ENCODE results near the gene DENND5B. TPM values are rescaled to one million over a fixed set of nuclear protein-coding genes. Genes with fewer than 3 reads are reported as not detected.
"Not testable (repeated sequence)": the region's sequence is repeated elsewhere in the genome, so short reads cannot be mapped to it uniquely, and the experiment has no call there.

DENND5B gene
- total and polyA plus RNA-seq, 3 experiments from 2014 or later, result 0.04 TPM; not detected in 2

GRCh38 chr12:31388713-31389112 is 202.2 kb downstream of the DENND5B start:
- Histone ChIP-seq H3K27ac (ENCODE audit: low read depth, low read length) (no peak overlapping the region), H3K4me3 (ENCODE audit: low read length) (no peak overlapping the region), H3K4me1 (ENCODE audit: insufficient read depth, low read length) (no peaks in the 10 kb centered on the region), H3K27me3 (ENCODE audit: insufficient read depth, low read length, poor library complexity, severe bottlenecking) (no peaks in the 10 kb centered on the region), H3K36me3 (ENCODE audit: insufficient read depth, low read length) (no peaks in the 10 kb centered on the region), H3K9me3 (ENCODE audit: low read length) (no peaks in the 10 kb centered on the region)
- Mint-ChIP-seq H3K4me1 (no peaks in the 10 kb centered on the region), H3K36me3 (peaks cover 0 to 5% (median 0%) of the 10 kb centered on the region in 3 donors), H3K9me3 (no peaks in the 10 kb centered on the region), H3K4me3 (no peak overlapping the region), H3K27me3 (peaks cover 17 to 22% of the 10 kb centered on the region in 2 donors), H3K27ac (no peak overlapping the region)
- POLR2A ChIA-PET, result no interaction called here
- no peak for DNase-seq
- CTCF ChIA-PET, result no interaction called here

- Mint-ChIP-seq H3K27me3 (peaks cover 17 to 22% of the 10 kb centered on the region in 2 donors), H3K36me3 (peaks cover 0 to 5% (median 0%) of the 10 kb centered on the region in 3 donors), H3K4me3 (no peak overlapping the region), H3K9me3 (no peaks in the 10 kb centered on the region), H3K4me1 (no peaks in the 10 kb centered on the region), H3K27ac (no peak overlapping the region)
- H3K27me3 ChIP-seq (ENCODE audit: insufficient read depth, low read length, poor library complexity, severe bottlenecking), result no peaks in the 10 kb centered on the region
- H3K36me3 ChIP-seq (ENCODE audit: insufficient read depth, low read length), result no peaks in the 10 kb centered on the region
- no peak overlapping the region for H3K27ac ChIP-seq (ENCODE audit: low read depth, low read length)
- no peaks in the 10 kb centered on the region for H3K9me3 ChIP-seq (ENCODE audit: low read length)
- POLR2A ChIA-PET, result no interaction called here
- no peak overlapping the region for H3K4me3 ChIP-seq (ENCODE audit: low read length)
- CTCF ChIA-PET, result interaction anchor here (1.9 kb wide), 1 partner anchor 15 kb away, joined by 5 read pairs; no protein-coding TSS in a partner anchor
- no peaks in the 10 kb centered on the region for H3K4me1 ChIP-seq (ENCODE audit: insufficient read depth, low read length)
- DNase-seq, result no peak
These were observed 203.5 kb downstream of the DENND5B start for GRCh38 chr12:31387466-31387865.

- Histone ChIP-seq H3K27ac (ENCODE audit: low read depth, low read length) (no peak overlapping the region), H3K9me3 (ENCODE audit: low read length) (no peaks in the 10 kb centered on the region), H3K36me3 (ENCODE audit: insufficient read depth, low read length) (no peaks in the 10 kb centered on the region), H3K27me3 (ENCODE audit: insufficient read depth, low read length, poor library complexity, severe bottlenecking) (no peaks in the 10 kb centered on the region), H3K4me1 (ENCODE audit: insufficient read depth, low read length) (no peaks in the 10 kb centered on the region), H3K4me3 (ENCODE audit: low read length) (no peak overlapping the region)
- ChIA-PET POLR2A (no interaction called here), CTCF (interaction anchor here (1.9 kb wide), 1 partner anchor 16 kb away, joined by 5 read pairs; no protein-coding TSS in a partner anchor)
- Mint-ChIP-seq H3K9me3 (peaks cover 0 to 2% (median 0%) of the 10 kb centered on the region in 5 donors), H3K27me3 (peaks cover 17 to 22% of the 10 kb centered on the region in 2 donors), H3K4me1 (no peaks in the 10 kb centered on the region), H3K36me3 (peaks cover 0 to 6% (median 0%) of the 10 kb centered on the region in 3 donors), H3K4me3 (no peak overlapping the region), H3K27ac (peak overlapping the region in 1 of 8 donors; percentile 44)
- no peak for DNase-seq
These were observed 203.9 kb downstream of the DENND5B start for GRCh38 chr12:31387011-31387410.

GRCh38 chr12:31386364-31386777 is 204.6 kb downstream of the DENND5B start:
- ChIA-PET POLR2A (no interaction called here), CTCF (interaction anchor here (1.9 kb wide), 1 partner anchor 16 kb away, joined by 5 read pairs; no protein-coding TSS in a partner anchor)
- Histone ChIP-seq H3K27me3 (ENCODE audit: insufficient read depth, low read length, poor library complexity, severe bottlenecking) (no peaks in the 10 kb centered on the region), H3K9me3 (ENCODE audit: low read length) (no peaks in the 10 kb centered on the region), H3K4me3 (ENCODE audit: low read length) (no peak overlapping the region), H3K36me3 (ENCODE audit: insufficient read depth, low read length) (no peaks in the 10 kb centered on the region), H3K4me1 (ENCODE audit: insufficient read depth, low read length) (no peaks in the 10 kb centered on the region), H3K27ac (ENCODE audit: low read depth, low read length) (no peak overlapping the region)
- H3K9me3 Mint-ChIP-seq, result peaks cover 0 to 4% (median 0%) of the 10 kb centered on the region in 5 donors
- no peak for DNase-seq
- no peak overlapping the region for H3K4me3 Mint-ChIP-seq
- H3K27ac Mint-ChIP-seq, result no peak overlapping the region
- H3K36me3 Mint-ChIP-seq, result peaks cover 0 to 8% (median 0%) of the 10 kb centered on the region in 3 donors
- no peaks in the 10 kb centered on the region for H3K4me1 Mint-ChIP-seq
- peaks cover 17 to 22% of the 10 kb centered on the region in 2 donors for H3K27me3 Mint-ChIP-seq

GRCh38 chr12:31377210-31377609 is 213.7 kb downstream of the DENND5B start:
- H3K27ac ChIP-seq (ENCODE audit: low read depth, low read length); H3K36me3 Mint-ChIP-seq; H3K4me1 Mint-ChIP-seq; H3K4me3 Mint-ChIP-seq; POLR2A ChIA-PET; H3K4me3 ChIP-seq (ENCODE audit: low read length); H3K9me3 Mint-ChIP-seq; H3K36me3 ChIP-seq (ENCODE audit: insufficient read depth, low read length); DNase-seq; H3K9me3 ChIP-seq (ENCODE audit: low read length); H3K4me1 ChIP-seq (ENCODE audit: insufficient read depth, low read length); CTCF ChIA-PET; H3K27ac Mint-ChIP-seq; H3K27me3 ChIP-seq (ENCODE audit: insufficient read depth, low read length, poor library complexity, severe bottlenecking); H3K27me3 Mint-ChIP-seq: not testable (repeated sequence)

- H3K27me3 ChIP-seq (ENCODE audit: insufficient read depth, low read length, poor library complexity, severe bottlenecking); CTCF ChIA-PET; H3K36me3 Mint-ChIP-seq; H3K9me3 Mint-ChIP-seq; H3K4me1 ChIP-seq (ENCODE audit: insufficient read depth, low read length); H3K36me3 ChIP-seq (ENCODE audit: insufficient read depth, low read length); H3K4me3 Mint-ChIP-seq; H3K4me1 Mint-ChIP-seq; POLR2A ChIA-PET; H3K27ac Mint-ChIP-seq; DNase-seq; H3K27me3 Mint-ChIP-seq; H3K27ac ChIP-seq (ENCODE audit: low read depth, low read length); H3K4me3 ChIP-seq (ENCODE audit: low read length); H3K9me3 ChIP-seq (ENCODE audit: low read length): not testable (repeated sequence)
These were observed 215.5 kb downstream of the DENND5B start for GRCh38 chr12:31375422-31375821.

- no peaks in the 10 kb centered on the region for H3K27me3 ChIP-seq (ENCODE audit: insufficient read depth, low read length, poor library complexity, severe bottlenecking)
- H3K27ac ChIP-seq (ENCODE audit: low read depth, low read length), result no peak overlapping the region
- H3K4me1 Mint-ChIP-seq, result no peaks in the 10 kb centered on the region
- ChIA-PET CTCF (no interaction called here), POLR2A (no interaction called here)
- H3K9me3 Mint-ChIP-seq, result no peaks in the 10 kb centered on the region
- no peaks in the 10 kb centered on the region for H3K9me3 ChIP-seq (ENCODE audit: low read length)
- H3K4me1 ChIP-seq (ENCODE audit: insufficient read depth, low read length), result no peaks in the 10 kb centered on the region
- H3K27me3 Mint-ChIP-seq, result peaks cover 2 to 4% of the 10 kb centered on the region in 2 donors
- H3K4me3 Mint-ChIP-seq, result no peak overlapping the region
- no peak for DNase-seq
- no peaks in the 10 kb centered on the region for H3K36me3 ChIP-seq (ENCODE audit: insufficient read depth, low read length)
- H3K27ac Mint-ChIP-seq, result no peak overlapping the region
- H3K4me3 ChIP-seq (ENCODE audit: low read length), result no peak overlapping the region
- no peaks in the 10 kb centered on the region for H3K36me3 Mint-ChIP-seq
These were observed 219.7 kb downstream of the DENND5B start for GRCh38 chr12:31371256-31371620.

- Mint-ChIP-seq H3K36me3 (no peaks in the 10 kb centered on the region), H3K9me3 (no peaks in the 10 kb centered on the region), H3K4me3 (no peak overlapping the region), H3K4me1 (no peaks in the 10 kb centered on the region), H3K27ac (no peak overlapping the region), H3K27me3 (peaks cover 0 to 4% of the 10 kb centered on the region in 2 donors)
- Histone ChIP-seq H3K4me1 (ENCODE audit: insufficient read depth, low read length) (no peaks in the 10 kb centered on the region), H3K9me3 (ENCODE audit: low read length) (no peaks in the 10 kb centered on the region), H3K36me3 (ENCODE audit: insufficient read depth, low read length) (no peaks in the 10 kb centered on the region), H3K4me3 (ENCODE audit: low read length) (no peak overlapping the region), H3K27ac (ENCODE audit: low read depth, low read length) (no peak overlapping the region), H3K27me3 (ENCODE audit: insufficient read depth, low read length, poor library complexity, severe bottlenecking) (no peaks in the 10 kb centered on the region)
- CTCF ChIA-PET, result no interaction called here
- POLR2A ChIA-PET, result no interaction called here
- no peak for DNase-seq
These were observed 220.2 kb downstream of the DENND5B start for GRCh38 chr12:31370531-31371255.
